ENCODE data around the gene ARL6IP1.
"Not testable (repeated sequence)": the region's sequence is repeated elsewhere in the genome, so short reads cannot be mapped to it uniquely, and the experiment has no call there.

The ARL6IP1 gene

DNA sequence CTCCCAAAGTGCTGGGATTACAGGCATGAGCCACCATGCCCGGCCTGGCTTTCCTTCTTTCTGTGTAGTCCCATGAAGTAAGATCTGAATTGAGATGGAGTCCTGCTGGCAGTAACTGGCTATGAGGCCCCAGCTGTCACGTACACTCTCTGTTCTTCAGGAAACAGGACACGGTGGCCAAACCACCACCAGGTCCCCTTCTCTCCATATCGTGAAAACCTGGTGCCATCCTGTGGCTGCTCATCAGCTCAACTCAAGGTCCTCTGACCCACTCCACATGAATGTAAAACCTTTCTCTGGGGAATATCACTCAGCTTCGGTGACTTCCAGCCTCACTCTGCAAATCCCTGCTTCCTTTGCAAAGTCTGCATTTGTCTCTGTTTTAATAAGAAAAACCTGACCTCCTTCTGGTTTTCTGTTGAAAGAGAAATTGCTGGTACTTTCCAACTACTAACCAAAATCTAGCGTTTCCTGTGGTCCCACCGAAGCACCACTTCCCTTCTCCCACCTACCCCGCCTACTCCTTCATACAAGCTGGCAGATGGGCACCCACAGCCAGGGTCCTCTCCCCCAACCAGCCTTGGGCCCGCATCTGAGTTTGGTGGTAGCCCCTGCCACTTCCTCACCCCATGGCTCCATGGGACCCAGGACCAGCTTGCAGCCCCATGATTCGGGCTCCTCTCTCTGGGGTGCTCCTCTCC lies 43.2 kb downstream of the ARL6IP1 start:
- DNase-seq, result not testable (repeated sequence)

- not testable (repeated sequence) for DNase-seq
Measured at GRCh38 chr16:18756639-18757038, 44.7 kb downstream of the ARL6IP1 start.

DNA sequence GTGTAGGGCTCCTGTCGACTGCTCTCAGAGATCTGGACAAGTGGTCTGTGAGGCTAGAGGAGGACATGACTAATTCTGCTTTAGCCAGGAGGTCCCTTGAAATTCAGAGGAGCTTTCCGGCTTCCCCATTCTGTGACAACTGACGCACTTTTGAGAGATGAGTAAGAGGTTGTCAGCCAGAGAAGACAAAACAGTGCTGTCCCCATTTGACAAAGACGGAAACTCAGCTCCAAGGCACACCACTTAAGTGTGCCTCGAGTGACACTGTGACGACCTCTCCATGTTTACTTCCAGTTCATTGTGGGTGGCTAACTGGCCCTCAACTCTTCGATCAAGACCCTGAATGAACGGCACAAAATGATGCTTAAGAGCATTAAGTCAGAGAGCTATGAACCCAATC lies 58.5 kb downstream of the ARL6IP1 start:
- not testable (repeated sequence) for DNase-seq
